HS-5 (cell line): ENCODE measurements around the gene FGD3.

Experiments
- DNase-seq: peaks from one replicate; pipeline ENCODE4 v3.0.0-alpha.2; 2012; ENCODE audit warnings: low read depth

FGD3 gene

GRCh38 chr9:93072383-93072795 is 125.1 kb downstream of the FGD3 start:
- no peak for DNase-seq

- DNase-seq = no peak
Observed at GRCh38 chr9:93076101-93076791, 128.9 kb downstream of the FGD3 start.

GRCh38 chr9:93076792-93077128 is 129.4 kb downstream of the FGD3 start:
- no peak for DNase-seq

GRCh38 chr9:93077367-93077766 is 130.0 kb downstream of the FGD3 start:
- DNase-seq = no peak

GRCh38 chr9:93077811-93078210 is 130.5 kb downstream of the FGD3 start:
- DNase-seq = no peak

GRCh38 chr9:93079371-93079770 is 132.0 kb downstream of the FGD3 start:
- DNase-seq = no peak

GRCh38 chr9:93080406-93080805 is 133.1 kb downstream of the FGD3 start:
- DNase-seq = no peak

- DNase-seq = no peak
Observed at GRCh38 chr9:93081081-93081529, 133.8 kb downstream of the FGD3 start.

- no peak for DNase-seq
Observed at GRCh38 chr9:93081931-93082330, 134.6 kb downstream of the FGD3 start.

GRCh38 chr9:93082841-93083411 is 135.6 kb downstream of the FGD3 start:
- no peak for DNase-seq

GRCh38 chr9:93083592-93084470 is 136.5 kb downstream of the FGD3 start:
- no peak for DNase-seq

GRCh38 chr9:93084471-93084881 is 137.2 kb downstream of the FGD3 start:
- DNase-seq = no peak

- DNase-seq = no peak
Observed at GRCh38 chr9:93085676-93086075, 138.4 kb downstream of the FGD3 start.
